GM12892 (cell line): ENCODE measurements around the gene EXOC4.

ENCODE experiments used
- POLR2A ChIP-seq: IDR thresholded peaks from 2 replicates; pipeline ENCODE4 v1.6.1; 2011; ENCODE audit warnings: low read depth, low read length, control low read depth
- TAF1 ChIP-seq: IDR thresholded peaks from 2 replicates; pipeline ENCODE4 v1.6.1; 2011; ENCODE audit warnings: low read depth, mild to moderate bottlenecking, control low read depth, low read length, borderline replicate concordance

DNA sequence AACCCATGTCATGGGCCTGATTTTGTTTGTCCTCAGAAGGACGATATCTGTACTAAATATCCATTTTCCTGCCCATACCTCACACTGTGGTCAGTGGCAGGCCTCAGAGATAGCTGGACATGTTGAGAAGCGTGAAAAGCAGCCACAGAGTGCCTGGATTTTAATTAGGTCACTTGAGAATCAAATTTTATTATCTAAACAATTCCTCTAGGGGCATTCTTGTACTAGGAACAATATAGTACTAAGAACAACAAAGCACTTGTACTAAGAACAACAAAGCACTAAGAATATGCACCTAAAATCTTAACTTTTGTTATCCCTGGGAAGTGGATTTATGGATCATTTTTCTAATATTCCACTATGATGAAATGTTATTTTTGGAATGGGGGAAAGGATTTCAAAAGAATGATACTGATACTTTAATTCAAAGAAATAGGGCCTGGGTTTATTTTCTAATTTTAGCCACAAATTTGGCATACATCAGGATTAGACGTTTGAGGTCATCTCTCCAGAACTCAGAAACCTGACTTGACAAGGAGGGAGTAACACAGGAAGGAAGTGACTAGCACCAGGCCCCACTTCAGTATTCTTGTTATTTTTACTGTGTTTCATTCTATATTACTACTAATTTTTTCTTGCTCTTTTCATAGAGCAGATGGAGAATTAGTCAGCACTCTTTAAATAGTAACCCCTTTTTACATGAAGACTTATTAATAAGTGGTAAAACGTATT lies 112.2 kb downstream of the EXOC4 start:
- TF ChIP-seq POLR2A (no peak), TAF1 (no peak)
